ENCODE measurements around the gene PUM2. TPM values are rescaled to one million over a fixed set of nuclear protein-coding genes. Genes with fewer than 3 reads are reported as not detected.

The PUM2 gene
- total RNA-seq, 1 donor from 2014 or later = 90.6 TPM

- no peak for DNase-seq
Measured at GRCh38 chr2:20200697-20201555, 149.7 kb downstream of the PUM2 start.

DNA sequence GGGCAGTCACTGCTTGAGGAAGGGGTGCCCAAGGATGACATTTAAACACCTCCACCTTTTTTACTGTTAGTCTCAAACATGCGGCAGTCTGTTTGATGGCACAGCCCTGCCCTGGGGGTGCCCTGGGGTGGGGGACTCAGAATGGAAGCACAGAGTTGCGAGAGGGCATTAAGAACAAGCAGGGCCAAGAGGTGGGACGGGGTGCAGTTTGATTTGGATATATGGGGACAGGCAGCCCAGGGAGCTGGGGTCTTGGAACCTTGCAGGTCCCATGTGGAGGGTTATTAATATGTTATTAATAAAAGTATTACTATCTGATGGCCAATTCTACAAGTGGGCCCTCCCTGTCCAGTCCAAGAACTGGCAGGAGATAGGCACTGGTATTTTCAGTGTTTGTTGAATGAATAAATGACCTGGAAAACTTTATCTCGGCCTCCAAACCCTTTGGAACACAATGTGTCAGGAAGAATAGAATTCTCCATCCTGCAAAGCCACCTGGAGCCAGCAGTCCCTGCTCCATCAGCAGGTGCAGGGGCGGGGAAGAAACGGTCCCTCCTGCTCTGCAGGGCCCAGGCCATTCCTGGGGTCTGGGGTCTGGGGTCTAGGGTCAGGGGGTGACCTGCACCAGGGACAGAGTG is 150.9 kb downstream of the PUM2 start:
- DNase-seq = no peak

DNA sequence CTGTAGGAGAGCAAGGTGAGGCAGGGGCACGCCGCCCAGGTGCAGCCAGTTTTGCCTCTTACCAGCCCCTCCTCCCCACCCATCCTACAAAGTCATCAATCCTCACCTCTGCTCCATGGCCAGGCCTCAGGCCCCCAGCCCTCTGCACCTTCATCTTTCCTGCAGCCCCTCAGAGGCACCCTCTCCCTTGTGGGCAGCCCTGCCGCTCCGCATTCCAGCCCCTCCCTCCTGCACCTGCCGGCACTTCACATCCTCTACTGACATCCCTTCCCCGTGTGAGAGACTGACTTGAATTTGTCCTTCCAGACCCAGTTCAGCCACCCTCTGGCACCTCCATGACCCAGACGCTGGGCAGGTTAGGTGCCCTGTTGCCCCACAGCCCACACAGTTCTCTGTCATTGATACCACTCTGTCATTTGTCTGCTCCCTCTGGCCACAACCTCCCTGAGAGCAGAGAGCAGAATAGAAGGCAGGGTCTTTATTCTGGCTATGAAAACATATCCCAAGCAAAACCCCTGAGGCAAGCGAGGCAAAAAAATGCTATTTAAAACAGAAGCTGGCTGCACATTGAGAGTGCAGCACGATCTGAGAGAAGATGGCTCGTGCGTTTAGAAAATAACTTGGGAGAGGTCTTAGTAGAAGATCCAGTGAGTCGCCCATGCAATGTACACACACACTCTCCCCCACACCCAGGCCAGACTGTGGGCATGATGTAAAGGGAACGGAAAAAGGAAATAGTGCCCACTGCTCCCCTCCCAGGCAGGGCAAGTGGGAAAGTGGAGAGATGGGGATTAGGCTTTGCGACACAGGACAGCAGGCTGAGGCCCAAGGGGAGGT is 151.6 kb downstream of the PUM2 start:
- DNase-seq = no peak

Small RNA genes lying within 50 kb of the gene (small RNA-seq; reads per million reads assigned to genes)
- not detected for gene RNU7-113P (ENCODE audit: low replicate concordance)

Other genes with a start within 250 kb of the PUM2 start
- 127 TPM for gene SDC1, start 125.7 kb downstream of the PUM2 start, total RNA-seq
- 157 TPM for gene RHOB, start 96.2 kb upstream of the PUM2 start, total RNA-seq